GM12878 (cell line): ENCODE data around the gene TMEM161B.

Experiments
- CBFB ChIP-seq: IDR thresholded peaks from 2 replicates; pipeline ENCODE4 v1.6.1; 2016; ENCODE audit warnings: antibody characterized with exemption, low read depth
- CREB1 ChIP-seq: IDR thresholded peaks from 2 replicates; pipeline ENCODE4 v1.6.1; 2012; ENCODE audit warnings: low read depth, mild to moderate bottlenecking, inconsistent platforms
- CTCF ChIP-seq, 3 experiments: IDR thresholded peaks in 2 of 3; conservative IDR thresholded peaks in 1 of 3; 2 replicates each; pipeline ENCODE4 v1.5.1; 2011; ENCODE audit warnings: low read depth in 3 of 3, low read length in 3 of 3, mild to moderate bottlenecking in 3 of 3, control low read depth in 2 of 3, moderate library complexity in 2 of 3, inconsistent platforms in 1 of 3, mixed read lengths in 1 of 3; ENCODE audit not compliant: control insufficient read depth in 2 of 3, insufficient read depth in 1 of 3; ENCODE audit errors: extremely low read depth in 1 of 3
- EP300 ChIP-seq, 2 experiments: fragments of 150-350 bp in 1 of 2; IDR thresholded peaks; 2 replicates each; pipeline ENCODE4 v1.6.1; 2011 to 2012; ENCODE audit warnings: low read depth in 2 of 2, low read length in 2 of 2, borderline replicate concordance in 1 of 2, improper control_type of control experiment in 1 of 2, inconsistent platforms in 1 of 2; ENCODE audit not compliant: control insufficient read depth in 1 of 2
- POLR2A ChIP-seq: IDR thresholded peaks from 2 replicates; pipeline ENCODE4 v1.6.1; 2011; ENCODE audit warnings: low read depth, mild to moderate bottlenecking, low read length
- SMC3 ChIP-seq: IDR thresholded peaks from 2 replicates; pipeline ENCODE4 v1.6.1; 2011; ENCODE audit warnings: low read length, improper control_type of control experiment, borderline replicate concordance
- SRF ChIP-seq, 2 experiments: IDR thresholded peaks; 2 replicates each; pipeline ENCODE4 v1.6.1; 2011; ENCODE audit warnings: low read depth in 2 of 2, low read length in 2 of 2, mild to moderate bottlenecking in 1 of 2, moderate library complexity in 1 of 2
- ZNF274 ChIP-seq: IDR thresholded peaks from one replicate; pipeline ENCODE4 v1.8.0; 2011; ENCODE audit not compliant: insufficient read length, insufficient read depth
- TF ChIP-seq, protein P1 (sequence below): IDR thresholded peaks from 2 replicates; pipeline ENCODE4 v1.6.1; 2012; ENCODE audit warnings: mild to moderate bottlenecking, low read depth, low read length

DNA sequence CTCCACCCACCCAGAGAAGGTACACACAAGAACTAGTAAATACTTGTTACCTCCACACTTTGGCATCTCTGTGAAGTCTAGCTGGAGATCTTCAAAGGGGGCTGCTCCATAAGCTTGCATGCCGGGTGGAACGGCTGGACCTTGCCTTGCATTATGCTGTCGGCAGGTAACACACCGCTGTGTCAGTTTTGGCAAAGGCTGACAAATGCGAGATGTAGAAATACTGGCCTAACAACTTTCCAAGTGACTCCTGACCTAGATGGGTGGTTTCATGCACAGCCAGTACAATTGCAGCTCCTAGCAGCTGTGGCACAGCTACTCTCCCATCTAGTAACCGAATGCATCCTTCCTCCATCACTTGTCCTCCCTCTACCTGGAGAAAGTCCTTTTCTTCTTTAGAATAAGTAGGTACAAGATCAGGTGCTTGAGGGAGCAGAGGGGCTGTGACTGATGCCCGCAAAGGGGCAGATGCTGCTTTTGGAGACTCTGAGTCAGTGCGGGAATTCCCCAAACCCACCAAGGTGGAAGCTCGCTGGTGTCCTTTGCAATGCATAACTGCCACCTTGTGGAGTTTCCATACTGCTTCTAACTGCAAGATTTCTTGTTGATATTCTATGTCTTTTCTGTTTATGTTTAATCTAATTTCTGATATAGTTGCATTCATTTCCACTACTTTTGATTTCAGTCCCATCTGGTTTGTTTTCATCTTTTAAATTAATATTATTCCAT is 78.4 kb downstream of the TMEM161B start:
- no peak for TF ChIP-seq EP300 (IDR thresholded peaks at IDR 0.05; ENCODE audit: borderline replicate concordance in 1 of 2, control insufficient read depth in 1 of 2, low read depth in 2 of 2, low read length in 2 of 2)
- TF ChIP-seq CBFB: no peak
- no peak for TF ChIP-seq CTCF (IDR thresholded peaks at IDR 0.05 in 2 of 3, conservative IDR thresholded peaks at IDR 0.05 in 1 of 3; ENCODE audit: control insufficient read depth in 2 of 3, extremely low read depth in 1 of 3, insufficient read depth in 1 of 3, low read depth in 3 of 3, low read length in 3 of 3)
- TF ChIP-seq SRF (IDR thresholded peaks at IDR 0.05; ENCODE audit: low read depth in 2 of 2, low read length in 2 of 2): no peak
- no peak for TF ChIP-seq POLR2A
- no peak for TF ChIP-seq CREB1
- TF ChIP-seq, protein P1, sequence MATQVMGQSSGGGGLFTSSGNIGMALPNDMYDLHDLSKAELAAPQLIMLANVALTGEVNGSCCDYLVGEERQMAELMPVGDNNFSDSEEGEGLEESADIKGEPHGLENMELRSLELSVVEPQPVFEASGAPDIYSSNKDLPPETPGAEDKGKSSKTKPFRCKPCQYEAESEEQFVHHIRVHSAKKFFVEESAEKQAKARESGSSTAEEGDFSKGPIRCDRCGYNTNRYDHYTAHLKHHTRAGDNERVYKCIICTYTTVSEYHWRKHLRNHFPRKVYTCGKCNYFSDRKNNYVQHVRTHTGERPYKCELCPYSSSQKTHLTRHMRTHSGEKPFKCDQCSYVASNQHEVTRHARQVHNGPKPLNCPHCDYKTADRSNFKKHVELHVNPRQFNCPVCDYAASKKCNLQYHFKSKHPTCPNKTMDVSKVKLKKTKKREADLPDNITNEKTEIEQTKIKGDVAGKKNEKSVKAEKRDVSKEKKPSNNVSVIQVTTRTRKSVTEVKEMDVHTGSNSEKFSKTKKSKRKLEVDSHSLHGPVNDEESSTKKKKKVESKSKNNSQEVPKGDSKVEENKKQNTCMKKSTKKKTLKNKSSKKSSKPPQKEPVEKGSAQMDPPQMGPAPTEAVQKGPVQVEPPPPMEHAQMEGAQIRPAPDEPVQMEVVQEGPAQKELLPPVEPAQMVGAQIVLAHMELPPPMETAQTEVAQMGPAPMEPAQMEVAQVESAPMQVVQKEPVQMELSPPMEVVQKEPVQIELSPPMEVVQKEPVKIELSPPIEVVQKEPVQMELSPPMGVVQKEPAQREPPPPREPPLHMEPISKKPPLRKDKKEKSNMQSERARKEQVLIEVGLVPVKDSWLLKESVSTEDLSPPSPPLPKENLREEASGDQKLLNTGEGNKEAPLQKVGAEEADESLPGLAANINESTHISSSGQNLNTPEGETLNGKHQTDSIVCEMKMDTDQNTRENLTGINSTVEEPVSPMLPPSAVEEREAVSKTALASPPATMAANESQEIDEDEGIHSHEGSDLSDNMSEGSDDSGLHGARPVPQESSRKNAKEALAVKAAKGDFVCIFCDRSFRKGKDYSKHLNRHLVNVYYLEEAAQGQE: no peak
- TF ChIP-seq ZNF274: no peak
- TF ChIP-seq SMC3: no peak
